Measurements from ENCODE around the gene E4F1.

The E4F1 gene, protein sequence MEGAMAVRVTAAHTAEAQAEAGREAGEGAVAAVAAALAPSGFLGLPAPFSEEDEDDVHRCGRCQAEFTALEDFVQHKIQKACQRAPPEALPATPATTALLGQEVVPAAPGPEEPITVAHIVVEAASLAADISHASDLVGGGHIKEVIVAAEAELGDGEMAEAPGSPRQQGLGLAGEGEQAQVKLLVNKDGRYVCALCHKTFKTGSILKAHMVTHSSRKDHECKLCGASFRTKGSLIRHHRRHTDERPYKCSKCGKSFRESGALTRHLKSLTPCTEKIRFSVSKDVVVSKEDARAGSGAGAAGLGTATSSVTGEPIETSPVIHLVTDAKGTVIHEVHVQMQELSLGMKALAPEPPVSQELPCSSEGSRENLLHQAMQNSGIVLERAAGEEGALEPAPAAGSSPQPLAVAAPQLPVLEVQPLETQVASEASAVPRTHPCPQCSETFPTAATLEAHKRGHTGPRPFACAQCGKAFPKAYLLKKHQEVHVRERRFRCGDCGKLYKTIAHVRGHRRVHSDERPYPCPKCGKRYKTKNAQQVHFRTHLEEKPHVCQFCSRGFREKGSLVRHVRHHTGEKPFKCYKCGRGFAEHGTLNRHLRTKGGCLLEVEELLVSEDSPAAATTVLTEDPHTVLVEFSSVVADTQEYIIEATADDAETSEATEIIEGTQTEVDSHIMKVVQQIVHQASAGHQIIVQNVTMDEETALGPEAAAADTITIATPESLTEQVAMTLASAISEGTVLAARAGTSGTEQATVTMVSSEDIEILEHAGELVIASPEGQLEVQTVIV

DNA sequence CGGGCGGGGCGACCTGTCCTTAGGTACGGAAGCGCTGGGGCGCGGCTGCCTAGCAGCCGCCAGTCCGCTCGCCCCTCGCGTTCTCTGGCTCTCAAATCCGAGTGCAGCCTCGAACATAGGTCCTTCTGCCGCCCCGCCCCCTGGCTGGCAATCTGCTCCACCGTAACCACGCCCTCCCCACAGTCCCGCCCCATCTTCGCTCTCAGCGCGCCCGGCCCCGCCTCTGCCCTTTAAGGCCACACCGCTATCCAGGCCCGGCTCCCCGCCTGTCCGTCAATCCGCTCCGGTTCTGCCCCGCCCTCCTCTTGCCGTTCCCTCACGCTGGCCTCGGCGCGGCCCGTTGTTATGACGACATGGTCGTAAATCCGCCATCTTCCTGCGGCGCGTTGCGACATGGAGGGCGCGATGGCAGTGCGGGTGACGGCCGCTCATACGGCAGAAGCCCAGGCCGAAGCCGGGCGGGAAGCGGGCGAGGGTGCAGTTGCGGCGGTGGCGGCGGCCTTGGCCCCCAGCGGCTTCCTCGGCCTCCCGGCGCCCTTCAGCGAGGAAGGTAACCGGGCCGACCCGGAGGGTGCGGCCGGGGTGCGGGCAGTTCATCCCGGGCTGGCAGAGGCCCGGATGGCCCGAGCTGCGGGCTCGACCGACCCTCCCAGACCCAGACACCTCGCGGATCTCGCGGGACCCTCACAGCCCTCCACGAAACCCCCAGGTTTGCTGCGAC lies at the start of gene E4F1:
Gene E4F1 (plus strand): TSS at position 371 of the 721 bp plus-strand sequence. CDS start 23 bp downstream, at position 394.
- Histone ChIP-seq H3K4me1 (no peaks in the 10 kb centered on the region), H3K4me2 (ENCODE audit: low read length) (peak within 1 kb of the TSS; percentile 91), H3K9ac (peak within 1 kb of the TSS; percentile 51), H2AFZ (peak within 1 kb of the TSS; percentile 99), H3K27me3 (ENCODE audit: control insufficient read depth, insufficient read depth, low read length) (no peaks in the 10 kb centered on the region), H3K4me3 (ENCODE audit: low read depth, low read length) (peak within 1 kb of the TSS; percentile 91), H3K9me3 (ENCODE audit: control insufficient read depth, low read length) (no peaks in the 10 kb centered on the region), H3K27ac (peak within 1 kb of the TSS; percentile 75), H3K79me2 (peaks cover 27% of the 10 kb centered on the region), H3K36me3 (ENCODE audit: control insufficient read depth, insufficient read depth, low read length) (no peaks in the 10 kb centered on the region)
- peak; percentile 5 for TF ChIP-seq CTCF (IDR thresholded peaks at IDR 0.05)

DNA sequence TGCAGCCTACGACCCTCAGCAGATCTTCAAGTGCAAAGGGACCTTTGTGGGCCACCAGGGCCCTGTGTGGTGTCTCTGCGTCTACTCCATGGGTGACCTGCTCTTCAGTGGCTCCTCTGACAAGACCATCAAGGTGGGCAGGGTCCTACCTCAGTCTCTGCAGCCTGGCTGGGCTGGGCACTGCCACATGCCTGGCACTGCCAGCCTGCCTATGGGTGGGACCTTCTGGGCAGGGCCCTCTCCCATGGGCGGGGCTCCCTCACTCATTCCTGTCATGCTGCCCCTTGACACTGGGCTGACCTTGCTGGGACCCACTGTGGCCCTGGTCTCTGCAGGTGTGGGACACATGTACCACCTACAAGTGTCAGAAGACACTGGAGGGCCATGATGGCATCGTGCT lies 49.5 kb upstream of the E4F1 start:
- no peaks in the 10 kb centered on the region for H3K4me1 ChIP-seq
- H3K4me3 ChIP-seq (ENCODE audit: low read depth, low read length), result no peak overlapping the region
- no peak overlapping the region for H2AFZ ChIP-seq
- no peaks in the 10 kb centered on the region for H3K27me3 ChIP-seq (ENCODE audit: control insufficient read depth, insufficient read depth, low read length)
- H3K36me3 ChIP-seq (ENCODE audit: control insufficient read depth, insufficient read depth, low read length), result no peaks in the 10 kb centered on the region
- no peak overlapping the region for H3K4me2 ChIP-seq (ENCODE audit: low read length)
- H3K79me2 ChIP-seq, result no peaks in the 10 kb centered on the region
- H3K27ac ChIP-seq, result no peak overlapping the region
- TF ChIP-seq CTCF (IDR thresholded peaks at IDR 0.05), result no peak
- no peaks in the 10 kb centered on the region for H3K9me3 ChIP-seq (ENCODE audit: control insufficient read depth, low read length)
- no peak overlapping the region for H3K9ac ChIP-seq

GRCh38 chr16:2174396-2175131 lies 48.8 kb upstream of the E4F1 start:
- TF ChIP-seq CTCF (IDR thresholded peaks at IDR 0.05), result no peak
- H3K4me3 ChIP-seq (ENCODE audit: low read depth, low read length), result no peak overlapping the region
- no peak overlapping the region for H3K4me2 ChIP-seq (ENCODE audit: low read length)
- H3K79me2 ChIP-seq, result no peaks in the 10 kb centered on the region
- H3K9me3 ChIP-seq (ENCODE audit: control insufficient read depth, low read length), result no peaks in the 10 kb centered on the region
- no peaks in the 10 kb centered on the region for H3K4me1 ChIP-seq
- H3K9ac ChIP-seq, result no peak overlapping the region
- H3K27ac ChIP-seq, result no peak overlapping the region
- no peaks in the 10 kb centered on the region for H3K27me3 ChIP-seq (ENCODE audit: control insufficient read depth, insufficient read depth, low read length)
- H3K36me3 ChIP-seq (ENCODE audit: control insufficient read depth, insufficient read depth, low read length), result no peaks in the 10 kb centered on the region
- H2AFZ ChIP-seq, result no peak overlapping the region

DNA sequence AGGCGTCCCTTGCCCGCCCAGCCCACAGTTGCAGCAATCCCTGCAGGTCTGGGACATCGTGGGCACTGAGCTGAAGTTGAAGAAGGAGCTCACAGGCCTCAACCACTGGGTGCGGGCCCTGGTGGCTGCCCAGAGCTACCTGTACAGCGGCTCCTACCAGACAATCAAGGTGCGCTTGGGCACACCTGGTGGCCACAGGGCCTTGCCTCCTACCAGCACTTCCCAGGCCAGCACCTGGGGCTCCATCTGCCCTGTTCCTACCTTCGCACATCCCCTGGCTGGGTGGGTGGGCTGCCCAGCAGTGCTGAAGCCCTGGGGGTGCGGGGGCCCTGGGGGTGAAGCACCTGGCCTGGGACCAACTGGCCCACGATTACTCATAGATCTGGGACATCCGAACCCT lies 47.9 kb upstream of the E4F1 start:
- no peak overlapping the region for H3K4me2 ChIP-seq (ENCODE audit: low read length)
- no peak for TF ChIP-seq CTCF (IDR thresholded peaks at IDR 0.05)
- H3K9ac ChIP-seq, result no peak overlapping the region
- no peak overlapping the region for H2AFZ ChIP-seq
- H3K4me3 ChIP-seq (ENCODE audit: low read depth, low read length), result no peak overlapping the region
- no peaks in the 10 kb centered on the region for H3K4me1 ChIP-seq
- no peak overlapping the region for H3K27ac ChIP-seq
- H3K27me3 ChIP-seq (ENCODE audit: control insufficient read depth, insufficient read depth, low read length), result no peaks in the 10 kb centered on the region
- H3K36me3 ChIP-seq (ENCODE audit: control insufficient read depth, insufficient read depth, low read length), result no peaks in the 10 kb centered on the region
- no peaks in the 10 kb centered on the region for H3K79me2 ChIP-seq
- H3K9me3 ChIP-seq (ENCODE audit: control insufficient read depth, low read length), result no peaks in the 10 kb centered on the region

All from parathyroid adenoma (tissue), 2 donors.